ENCODE measurements around the gene INPP4B. TPM values are rescaled to one million over a fixed set of nuclear protein-coding genes. Genes with fewer than 3 reads are reported as not detected.

The INPP4B gene
- total RNA-seq, 1 experiment from 2014 or later: 14.3 TPM

DNA sequence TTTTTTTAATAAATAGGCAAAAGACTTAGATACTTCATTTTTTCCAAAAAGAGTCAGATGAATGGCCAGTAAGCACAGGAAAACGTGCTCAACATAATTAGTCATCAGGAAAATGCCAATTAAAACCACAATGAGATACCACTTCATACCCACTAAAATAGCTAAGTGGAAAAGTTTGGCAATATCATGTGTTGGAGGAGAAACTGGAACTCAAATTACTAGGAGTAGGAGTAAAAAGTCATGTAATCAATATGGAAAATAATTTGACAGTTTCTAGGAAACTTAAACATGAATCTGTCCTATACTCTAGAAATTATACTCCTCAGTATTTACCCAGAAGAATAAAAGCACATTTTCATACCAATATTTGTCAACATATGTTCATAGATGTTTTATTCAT lies 449.8 kb downstream of the INPP4B start (continued):
- TF ChIP-seq, protein P1, sequence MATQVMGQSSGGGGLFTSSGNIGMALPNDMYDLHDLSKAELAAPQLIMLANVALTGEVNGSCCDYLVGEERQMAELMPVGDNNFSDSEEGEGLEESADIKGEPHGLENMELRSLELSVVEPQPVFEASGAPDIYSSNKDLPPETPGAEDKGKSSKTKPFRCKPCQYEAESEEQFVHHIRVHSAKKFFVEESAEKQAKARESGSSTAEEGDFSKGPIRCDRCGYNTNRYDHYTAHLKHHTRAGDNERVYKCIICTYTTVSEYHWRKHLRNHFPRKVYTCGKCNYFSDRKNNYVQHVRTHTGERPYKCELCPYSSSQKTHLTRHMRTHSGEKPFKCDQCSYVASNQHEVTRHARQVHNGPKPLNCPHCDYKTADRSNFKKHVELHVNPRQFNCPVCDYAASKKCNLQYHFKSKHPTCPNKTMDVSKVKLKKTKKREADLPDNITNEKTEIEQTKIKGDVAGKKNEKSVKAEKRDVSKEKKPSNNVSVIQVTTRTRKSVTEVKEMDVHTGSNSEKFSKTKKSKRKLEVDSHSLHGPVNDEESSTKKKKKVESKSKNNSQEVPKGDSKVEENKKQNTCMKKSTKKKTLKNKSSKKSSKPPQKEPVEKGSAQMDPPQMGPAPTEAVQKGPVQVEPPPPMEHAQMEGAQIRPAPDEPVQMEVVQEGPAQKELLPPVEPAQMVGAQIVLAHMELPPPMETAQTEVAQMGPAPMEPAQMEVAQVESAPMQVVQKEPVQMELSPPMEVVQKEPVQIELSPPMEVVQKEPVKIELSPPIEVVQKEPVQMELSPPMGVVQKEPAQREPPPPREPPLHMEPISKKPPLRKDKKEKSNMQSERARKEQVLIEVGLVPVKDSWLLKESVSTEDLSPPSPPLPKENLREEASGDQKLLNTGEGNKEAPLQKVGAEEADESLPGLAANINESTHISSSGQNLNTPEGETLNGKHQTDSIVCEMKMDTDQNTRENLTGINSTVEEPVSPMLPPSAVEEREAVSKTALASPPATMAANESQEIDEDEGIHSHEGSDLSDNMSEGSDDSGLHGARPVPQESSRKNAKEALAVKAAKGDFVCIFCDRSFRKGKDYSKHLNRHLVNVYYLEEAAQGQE (IDR thresholded peaks at IDR 0.05; ENCODE audit: low read depth): no peak
- TF ChIP-seq YY1 (IDR thresholded peaks at IDR 0.05; ENCODE audit: extremely low read depth, insufficient replicate concordance, low read depth, low read length) (no peak), FOSL1 (IDR thresholded peaks at IDR 0.05; ENCODE audit: low read depth) (peak; percentile 52; the same call in 1 of the 2 replicates), ZNF274 (IDR thresholded peaks at IDR 0.05; ENCODE audit: low read depth, low read length) (no peak), JUND (IDR thresholded peaks at IDR 0.05) (peak; percentile 67), EZH2phosphoT487 (IDR thresholded peaks at IDR 0.05; ENCODE audit: borderline replicate concordance) (no peak), POLR2AphosphoS5 (IDR thresholded peaks at IDR 0.05; ENCODE audit: low read depth, low read length) (no peak), SIN3A (IDR thresholded peaks at IDR 0.05; ENCODE audit: low read depth) (no peak), EZH2 (IDR thresholded peaks at IDR 0.05) (no peak), SRF (IDR thresholded peaks at IDR 0.05; ENCODE audit: low read depth) (no peak), ZFX (IDR thresholded peaks at IDR 0.05) (no peak)

DNA sequence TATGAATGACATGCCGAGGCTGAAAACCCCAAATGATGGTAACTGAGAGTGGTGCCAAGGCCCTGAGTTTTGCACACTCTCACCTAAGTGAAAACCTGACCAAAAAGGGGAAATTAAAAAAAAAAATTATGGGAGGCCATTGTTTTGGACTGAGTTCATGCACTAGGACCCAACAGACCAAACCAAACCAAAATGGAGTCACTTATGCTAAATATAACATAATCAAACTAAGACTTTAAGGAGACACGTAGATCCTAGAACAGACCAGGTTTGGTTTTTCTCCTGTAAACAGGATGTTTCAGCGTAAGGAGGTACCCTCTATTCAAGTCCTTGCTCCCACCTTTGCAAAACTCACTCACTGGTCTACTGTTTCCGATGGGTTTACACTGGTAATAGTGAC lies 453.0 kb downstream of the INPP4B start:
- no peak for DNase-seq (ENCODE audit: low read depth, low spot score)
- Histone ChIP-seq H3K9me3 (ENCODE audit: control insufficient read depth in 1 of 2, insufficient read depth in 1 of 2, low read depth in 1 of 2, low read length in 2 of 2) (no peaks in the 10 kb centered on the region), H3K4me3 (replicated peaks in 1 of 2; ENCODE audit: low read depth in 1 of 2, low read length in 2 of 2) (no peak overlapping the region), H3K27me3 (ENCODE audit: insufficient read depth, low read length) (no peaks in the 10 kb centered on the region), H4K20me1 (ENCODE audit: insufficient read depth) (no peaks in the 10 kb centered on the region), H3K4me1 (ENCODE audit: control insufficient read depth in 1 of 2, insufficient read depth in 2 of 2, low read length in 2 of 2) (peaks cover 30 to 35% of the 10 kb centered on the region in 2 experiments), H2AFZ (ENCODE audit: low read depth, low read length, poor library complexity, severe bottlenecking) (no peak overlapping the region), H3K79me2 (ENCODE audit: insufficient read depth, low read length) (peaks cover 11% of the 10 kb centered on the region), H3K27ac (ENCODE audit: low read depth, low read length) (no peak overlapping the region), H3K4me2 (ENCODE audit: low read length) (no peak overlapping the region), H3K36me3 (ENCODE audit: control insufficient read depth in 1 of 2, insufficient read depth in 2 of 2, low read length in 2 of 2) (no peaks in the 10 kb centered on the region), H3K9ac (ENCODE audit: low read length) (no peak overlapping the region), H3K9me2 (ENCODE audit: insufficient read depth) (no peaks in the 10 kb centered on the region)
- no TSS peak for BruUV-seq (replicated peaks)
- ChIA-PET POLR2A (no interaction called here), CTCF (no interaction called here), RAD21 (ENCODE audit: low non-redundant PET in 1 of 2, low total read pairs in 2 of 2, uncharacterized antibody in 2 of 2, unreplicated experiment in 2 of 2) (no interaction called here)
- no peak for TF ChIP-seq YY1 (IDR thresholded peaks at IDR 0.05; ENCODE audit: extremely low read depth, insufficient replicate concordance, low read depth, low read length)
- TF ChIP-seq, protein P1 (IDR thresholded peaks at IDR 0.05; ENCODE audit: low read depth): no peak
- TF ChIP-seq SRF (IDR thresholded peaks at IDR 0.05; ENCODE audit: low read depth): no peak
- TF ChIP-seq JUND (IDR thresholded peaks at IDR 0.05): no peak
- TF ChIP-seq, protein P2, sequence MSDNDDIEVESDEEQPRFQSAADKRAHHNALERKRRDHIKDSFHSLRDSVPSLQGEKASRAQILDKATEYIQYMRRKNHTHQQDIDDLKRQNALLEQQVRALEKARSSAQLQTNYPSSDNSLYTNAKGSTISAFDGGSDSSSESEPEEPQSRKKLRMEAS (IDR thresholded peaks at IDR 0.05): no peak
- TF ChIP-seq TCF7L2 (IDR thresholded peaks at IDR 0.05; ENCODE audit: borderline replicate concordance, extremely low read depth, insufficient read depth, insufficient read length): no peak
- TF ChIP-seq, protein P3, sequence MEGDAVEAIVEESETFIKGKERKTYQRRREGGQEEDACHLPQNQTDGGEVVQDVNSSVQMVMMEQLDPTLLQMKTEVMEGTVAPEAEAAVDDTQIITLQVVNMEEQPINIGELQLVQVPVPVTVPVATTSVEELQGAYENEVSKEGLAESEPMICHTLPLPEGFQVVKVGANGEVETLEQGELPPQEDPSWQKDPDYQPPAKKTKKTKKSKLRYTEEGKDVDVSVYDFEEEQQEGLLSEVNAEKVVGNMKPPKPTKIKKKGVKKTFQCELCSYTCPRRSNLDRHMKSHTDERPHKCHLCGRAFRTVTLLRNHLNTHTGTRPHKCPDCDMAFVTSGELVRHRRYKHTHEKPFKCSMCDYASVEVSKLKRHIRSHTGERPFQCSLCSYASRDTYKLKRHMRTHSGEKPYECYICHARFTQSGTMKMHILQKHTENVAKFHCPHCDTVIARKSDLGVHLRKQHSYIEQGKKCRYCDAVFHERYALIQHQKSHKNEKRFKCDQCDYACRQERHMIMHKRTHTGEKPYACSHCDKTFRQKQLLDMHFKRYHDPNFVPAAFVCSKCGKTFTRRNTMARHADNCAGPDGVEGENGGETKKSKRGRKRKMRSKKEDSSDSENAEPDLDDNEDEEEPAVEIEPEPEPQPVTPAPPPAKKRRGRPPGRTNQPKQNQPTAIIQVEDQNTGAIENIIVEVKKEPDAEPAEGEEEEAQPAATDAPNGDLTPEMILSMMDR (IDR thresholded peaks at IDR 0.05 in 2 of 3, conservative IDR thresholded peaks at IDR 0.05 in 1 of 3; ENCODE audit: borderline replicate concordance in 1 of 3, insufficient read depth in 1 of 3, low read depth in 2 of 3, low read length in 2 of 3): no peak
- no peak for TF ChIP-seq ZNF274 (IDR thresholded peaks at IDR 0.05; ENCODE audit: low read depth, low read length)
- no peak for TF ChIP-seq CBX3 (IDR thresholded peaks at IDR 0.05; ENCODE audit: low read depth)
- intact Hi-C loops (cut with micrococcal nuclease): no loop called here
- ATAC-seq: no peak
